Measurements from ENCODE around the gene AOPEP. TPM values are rescaled to one million over a fixed set of nuclear protein-coding genes. Genes with fewer than 3 reads are reported as not detected.
A peak's percentile ranks its signal among the peaks of the same experiment; 100 is the strongest.

AOPEP gene
- total RNA-seq, 1 experiment from 2014 or later, result 15.0 TPM

DNA sequence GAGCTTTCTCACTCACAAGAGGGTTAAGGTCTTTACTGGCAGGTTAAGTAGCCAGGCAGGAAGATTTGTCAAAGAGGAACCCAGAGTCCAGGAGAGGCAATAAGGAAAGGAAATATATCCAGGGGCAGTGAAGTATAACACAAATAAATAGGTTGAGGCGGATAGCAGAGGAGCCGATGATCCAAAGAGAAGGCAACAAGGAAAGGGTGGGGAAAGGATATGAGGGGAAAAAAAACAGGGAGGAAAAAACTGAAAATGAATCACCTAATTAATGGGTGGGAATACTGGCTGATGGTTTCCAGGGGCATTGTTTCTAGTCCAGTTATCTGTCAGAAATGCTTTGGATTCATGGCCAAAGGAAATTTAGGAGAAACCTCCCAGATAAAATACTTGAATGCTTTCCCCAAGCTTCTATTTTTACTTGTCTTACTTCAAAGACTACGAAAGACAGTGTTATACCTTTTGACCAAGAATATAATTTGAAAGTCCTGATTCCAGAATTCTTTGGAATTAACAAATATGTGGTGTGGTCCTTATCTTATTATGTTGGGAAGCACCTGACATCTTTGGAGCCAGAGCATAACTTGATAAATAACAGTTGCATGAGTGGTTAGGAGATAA is 146.5 kb downstream of the AOPEP start:
- Histone ChIP-seq H3K27ac (ENCODE audit: insufficient read length, low read depth, low read length) (no peak overlapping the region), H4K5ac (ENCODE audit: insufficient read length, low read depth, low read length) (no peak overlapping the region), H4K8ac (replicated peaks; ENCODE audit: insufficient read length, low read depth, low read length) (no peak overlapping the region), H3K56ac (ENCODE audit: insufficient read length, low read depth, low read length) (no peak overlapping the region), H3K23me2 (ENCODE audit: insufficient read length, low read depth, low read length, poor library complexity, severe bottlenecking) (no peaks in the 10 kb centered on the region), H3K4me2 (ENCODE audit: insufficient read depth, insufficient read length, low read length) (no peak overlapping the region), H2AFZ (ENCODE audit: low read length) (no peak overlapping the region), H2BK15ac (ENCODE audit: low read depth, low read length) (no peak overlapping the region), H2AK5ac (ENCODE audit: insufficient read length, low read length) (no peak overlapping the region), H3K23ac (ENCODE audit: insufficient read length, low read depth, low read length) (no peak overlapping the region), H3K14ac (ENCODE audit: insufficient read depth, low read length) (no peak overlapping the region), H3K27me3 (ENCODE audit: insufficient read depth, low read length) (no peaks in the 10 kb centered on the region), H3K9me3 (ENCODE audit: control insufficient read depth, low read depth, low read length) (no peaks in the 10 kb centered on the region), H3T11ph (ENCODE audit: low read length) (no peak overlapping the region), H3K4ac (ENCODE audit: low read depth, low read length) (no peak overlapping the region), H4K91ac (ENCODE audit: insufficient read length, low read depth, low read length) (no peak overlapping the region), H3K4me1 (ENCODE audit: insufficient read depth, low read length) (no peaks in the 10 kb centered on the region), H3K79me2 (ENCODE audit: insufficient read depth, low read length) (no peaks in the 10 kb centered on the region), H3K79me1 (ENCODE audit: insufficient read depth, low read depth, low read length, poor library complexity, severe bottlenecking) (no peaks in the 10 kb centered on the region), H3K18ac (ENCODE audit: insufficient read length, low read depth, low read length) (no peak overlapping the region), H3K9ac (ENCODE audit: extremely low read depth, insufficient read length, low read length) (no peak overlapping the region), H2BK120ac (ENCODE audit: low read depth, low read length, poor library complexity, severe bottlenecking) (no peak overlapping the region), H2BK20ac (ENCODE audit: low read depth, low read length, poor library complexity, severe bottlenecking) (no peak overlapping the region), H4K20me1 (ENCODE audit: control insufficient read depth, insufficient read depth, insufficient read length) (no peaks in the 10 kb centered on the region), H2BK5ac (ENCODE audit: insufficient read length, low read length) (no peak overlapping the region), H2BK12ac (ENCODE audit: insufficient read length, low read depth, low read length) (no peak overlapping the region)
- TF ChIP-seq, protein P1, sequence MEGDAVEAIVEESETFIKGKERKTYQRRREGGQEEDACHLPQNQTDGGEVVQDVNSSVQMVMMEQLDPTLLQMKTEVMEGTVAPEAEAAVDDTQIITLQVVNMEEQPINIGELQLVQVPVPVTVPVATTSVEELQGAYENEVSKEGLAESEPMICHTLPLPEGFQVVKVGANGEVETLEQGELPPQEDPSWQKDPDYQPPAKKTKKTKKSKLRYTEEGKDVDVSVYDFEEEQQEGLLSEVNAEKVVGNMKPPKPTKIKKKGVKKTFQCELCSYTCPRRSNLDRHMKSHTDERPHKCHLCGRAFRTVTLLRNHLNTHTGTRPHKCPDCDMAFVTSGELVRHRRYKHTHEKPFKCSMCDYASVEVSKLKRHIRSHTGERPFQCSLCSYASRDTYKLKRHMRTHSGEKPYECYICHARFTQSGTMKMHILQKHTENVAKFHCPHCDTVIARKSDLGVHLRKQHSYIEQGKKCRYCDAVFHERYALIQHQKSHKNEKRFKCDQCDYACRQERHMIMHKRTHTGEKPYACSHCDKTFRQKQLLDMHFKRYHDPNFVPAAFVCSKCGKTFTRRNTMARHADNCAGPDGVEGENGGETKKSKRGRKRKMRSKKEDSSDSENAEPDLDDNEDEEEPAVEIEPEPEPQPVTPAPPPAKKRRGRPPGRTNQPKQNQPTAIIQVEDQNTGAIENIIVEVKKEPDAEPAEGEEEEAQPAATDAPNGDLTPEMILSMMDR (conservative IDR thresholded peaks at IDR 0.05), result no peak
- H3K27me3 Mint-ChIP-seq (ENCODE audit: low read depth), result peaks cover 1% of the 10 kb centered on the region; the same call in 1 of the 2 replicates
- no CpG with 5 or more reads among the region's 3 CpGs for WGBS (ENCODE audit: extremely low coverage, insufficient read length, low lambda C conversion rate)
- DNase-seq, result no peak
- no peaks in the 10 kb centered on the region; a peak in 1 of 5 replicates for H3K9me3 Mint-ChIP-seq
- peaks cover 9% of the 10 kb centered on the region in 2 experiments for H3K4me1 Mint-ChIP-seq
- H3K27ac Mint-ChIP-seq, result 0 out of 7 replicates have a peak overlapping the region, but pooled peaks of 1 of the 3 experiments have one; percentile 12
- no peaks in the 10 kb centered on the region; a peak in 1 of 7 replicates for H3K36me3 Mint-ChIP-seq (ENCODE audit: insufficient read depth in 1 of 3, low read depth in 3 of 3)
- no peak overlapping the region for H3K4me3 Mint-ChIP-seq
